Measurements from ENCODE around the gene SRGAP3. TPM values are rescaled to one million over a fixed set of nuclear protein-coding genes. Genes with fewer than 3 reads are reported as not detected.

The SRGAP3 gene
- total RNA-seq, 2 experiments from 2014 or later = 1.8 to 2.5 TPM

- no peaks in the 10 kb centered on the region for H3K27me3 Mint-ChIP-seq
- intact Hi-C loops (cut with micrococcal nuclease) = no loop called here
- H3K9me3 Mint-ChIP-seq = no peaks in the 10 kb centered on the region
- H3K36me3 Mint-ChIP-seq (ENCODE audit: low read depth) = no peaks in the 10 kb centered on the region
- no peak for TF ChIP-seq CTCF (IDR thresholded peaks at IDR 0.05)
- ATAC-seq (no peak), DNase-seq (no peak)
- no peaks in the 10 kb centered on the region for H3K4me1 Mint-ChIP-seq (ENCODE audit: low read depth)
- no peak overlapping the region for H3K27ac Mint-ChIP-seq
- ChIA-PET CTCF (no interaction called here), POLR2A (no interaction called here)
- H3K4me3 Mint-ChIP-seq = no peak overlapping the region
Measured at GRCh38 chr3:9125278-9125951, 124.0 kb downstream of the SRGAP3 start.

GRCh38 chr3:9124730-9125129, 124.7 kb downstream of the SRGAP3 start:
- Mint-ChIP-seq H3K27me3 (no peaks in the 10 kb centered on the region), H3K4me1 (ENCODE audit: low read depth) (no peaks in the 10 kb centered on the region), H3K36me3 (ENCODE audit: low read depth) (no peaks in the 10 kb centered on the region), H3K4me3 (no peak overlapping the region), H3K9me3 (no peaks in the 10 kb centered on the region), H3K27ac (no peak overlapping the region)
- no peak for ATAC-seq
- TF ChIP-seq CTCF (IDR thresholded peaks at IDR 0.05) = no peak
- DNase-seq = no peak
- POLR2A ChIA-PET = no interaction called here
- intact Hi-C loops (cut with micrococcal nuclease) = no loop called here
- CTCF ChIA-PET = no interaction called here

- CTCF ChIA-PET = interaction anchor here (1.1 kb wide), 1 partner anchor 13 kb away, joined by 3 read pairs; no protein-coding TSS in a partner anchor
- intact Hi-C loops (cut with micrococcal nuclease) = no loop called here
- POLR2A ChIA-PET = interaction anchor here (0.6 kb wide), 1 partner anchor 415 kb away, joined by 3 read pairs; no protein-coding TSS in a partner anchor
- no peaks in the 10 kb centered on the region for H3K36me3 Mint-ChIP-seq (ENCODE audit: low read depth)
- no peak overlapping the region for H3K27ac Mint-ChIP-seq
- no peaks in the 10 kb centered on the region for H3K9me3 Mint-ChIP-seq
- no peaks in the 10 kb centered on the region for H3K27me3 Mint-ChIP-seq
- no peak for TF ChIP-seq CTCF (IDR thresholded peaks at IDR 0.05)
- DNase-seq (no peak), ATAC-seq (no peak)
- H3K4me3 Mint-ChIP-seq = no peak overlapping the region
- H3K4me1 Mint-ChIP-seq (ENCODE audit: low read depth) = no peaks in the 10 kb centered on the region
Measured at GRCh38 chr3:9123840-9124239, 125.6 kb downstream of the SRGAP3 start.

- ChIA-PET POLR2A (no interaction called here), CTCF (no interaction called here)
- Mint-ChIP-seq H3K36me3 (ENCODE audit: low read depth) (no peaks in the 10 kb centered on the region), H3K27ac (no peak overlapping the region), H3K27me3 (no peaks in the 10 kb centered on the region), H3K4me3 (no peak overlapping the region), H3K4me1 (ENCODE audit: low read depth) (no peaks in the 10 kb centered on the region), H3K9me3 (no peaks in the 10 kb centered on the region)
- DNase-seq = no peak
- no peak for TF ChIP-seq CTCF (IDR thresholded peaks at IDR 0.05)
- no peak for ATAC-seq
- intact Hi-C loops (cut with micrococcal nuclease) = no loop called here
Measured at GRCh38 chr3:9122732-9123364, 126.6 kb downstream of the SRGAP3 start.

- intact Hi-C loops (cut with micrococcal nuclease) = no loop called here
- no peaks in the 10 kb centered on the region for H3K27me3 Mint-ChIP-seq
- ATAC-seq = no peak
- H3K36me3 Mint-ChIP-seq (ENCODE audit: low read depth) = no peaks in the 10 kb centered on the region
- POLR2A ChIA-PET = no interaction called here
- no peak overlapping the region for H3K4me3 Mint-ChIP-seq
- no peaks in the 10 kb centered on the region for H3K9me3 Mint-ChIP-seq
- H3K27ac Mint-ChIP-seq = no peak overlapping the region
- no peak for DNase-seq
- no peak for TF ChIP-seq CTCF (IDR thresholded peaks at IDR 0.05)
- CTCF ChIA-PET = no interaction called here
- H3K4me1 Mint-ChIP-seq (ENCODE audit: low read depth) = no peaks in the 10 kb centered on the region
Measured at GRCh38 chr3:9121366-9122001, 128.0 kb downstream of the SRGAP3 start.

Measured in activated CD8-positive, alpha-beta T cell treated with anti-CD3 and anti-CD28 coated beads for 36 hours (primary cell).